Cerebellar nuclear complex (tissue), 1 donor: Measurements from ENCODE around the gene SUN2.

Source experiments
- DNase-seq, 2 experiments: peaks; one replicate each; lab custom pipeline; 2025; lab: John Stamatoyannopoulos, UW

SUN2 gene

DNA sequence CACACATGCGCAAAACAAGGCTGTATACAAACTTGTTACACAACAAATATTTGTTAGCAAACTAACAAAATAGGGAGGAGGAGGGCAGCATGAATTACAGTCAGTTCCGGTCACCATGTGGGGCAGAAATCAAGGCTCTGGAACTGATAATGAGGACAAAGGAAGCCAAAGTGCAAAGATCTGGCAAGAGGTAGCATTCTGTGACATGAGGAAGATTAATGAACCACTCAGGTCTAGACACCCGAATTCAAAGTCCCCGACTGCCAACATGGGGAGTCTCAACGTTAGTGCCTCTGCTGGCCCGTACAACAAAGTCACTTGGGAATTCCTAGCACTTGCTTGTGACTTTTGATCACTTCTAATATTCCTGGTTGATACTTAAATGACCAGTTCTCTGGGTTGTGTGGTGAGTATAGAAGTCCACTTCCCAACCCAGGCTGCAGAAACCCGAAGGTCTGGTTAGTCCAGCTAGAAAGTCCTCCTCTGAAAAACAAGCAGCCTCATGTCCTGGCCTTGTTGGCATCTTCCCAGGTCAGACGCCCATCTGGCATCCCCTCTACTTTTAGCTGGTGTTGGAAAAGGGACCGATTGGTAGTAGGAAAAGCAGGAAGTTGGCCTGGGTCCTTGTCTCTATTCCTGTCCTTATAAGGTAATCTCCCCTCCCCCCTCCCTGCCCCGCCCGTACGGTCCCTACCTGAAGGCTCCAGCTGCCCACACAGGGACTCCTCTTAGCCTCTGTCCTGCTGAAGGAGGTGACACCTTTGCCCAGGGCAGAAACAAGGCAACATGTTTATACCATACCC is 1.6 kb downstream of the SUN2 start:
- DNase-seq = peak in 1 of 2 experiments; percentile 51

DNA sequence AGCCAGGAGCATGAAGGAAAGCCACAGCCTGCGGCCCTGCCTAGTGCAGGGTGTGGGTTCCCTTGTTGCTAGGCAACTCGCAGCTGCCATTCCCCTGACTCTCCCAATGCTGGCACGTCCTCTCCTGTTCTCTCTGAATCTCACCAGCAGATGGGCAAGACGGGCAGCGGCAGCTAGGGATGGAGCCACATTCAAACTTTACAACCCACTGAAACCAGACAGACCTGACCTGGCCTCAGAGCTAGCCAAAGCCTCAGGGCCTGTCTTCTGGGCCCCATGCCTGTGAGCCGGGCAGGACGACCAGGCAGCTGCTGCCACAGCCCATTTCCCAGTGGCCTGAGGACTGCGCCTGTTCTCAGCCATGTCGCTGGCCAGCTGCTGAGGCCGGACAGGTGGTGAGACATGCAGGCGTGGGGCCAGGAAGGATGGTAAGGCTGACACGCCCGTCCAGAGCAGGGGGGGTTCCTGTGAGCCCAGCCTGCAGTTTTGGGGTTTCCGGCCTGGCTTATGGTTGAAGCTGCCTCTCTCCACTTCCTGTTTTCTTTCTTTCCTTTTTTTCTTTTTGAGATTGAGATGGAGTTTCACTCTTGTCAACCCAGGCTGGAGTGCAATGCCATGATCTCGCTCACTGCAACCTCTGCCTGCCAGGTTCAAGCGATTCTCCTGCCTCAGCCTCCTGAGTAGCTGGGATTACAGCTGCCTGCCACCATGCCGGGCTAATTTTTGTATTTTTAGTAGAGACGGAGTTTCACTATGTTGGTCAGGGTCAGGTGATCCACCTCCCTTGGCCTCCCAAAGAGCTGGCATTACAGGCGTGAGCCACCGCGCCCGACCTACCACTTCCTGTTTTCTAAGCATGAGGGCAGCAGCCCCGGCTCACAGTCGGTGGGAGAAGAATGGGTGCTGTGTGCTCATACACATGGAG is 4.1 kb downstream of the SUN2 start:
- DNase-seq = no peak

- DNase-seq = no peak
These were observed 4.8 kb downstream of the SUN2 start for GRCh38 chr22:38751066-38751421.

- DNase-seq = no peak
These were observed 5.2 kb downstream of the SUN2 start for GRCh38 chr22:38750638-38751037.

DNA sequence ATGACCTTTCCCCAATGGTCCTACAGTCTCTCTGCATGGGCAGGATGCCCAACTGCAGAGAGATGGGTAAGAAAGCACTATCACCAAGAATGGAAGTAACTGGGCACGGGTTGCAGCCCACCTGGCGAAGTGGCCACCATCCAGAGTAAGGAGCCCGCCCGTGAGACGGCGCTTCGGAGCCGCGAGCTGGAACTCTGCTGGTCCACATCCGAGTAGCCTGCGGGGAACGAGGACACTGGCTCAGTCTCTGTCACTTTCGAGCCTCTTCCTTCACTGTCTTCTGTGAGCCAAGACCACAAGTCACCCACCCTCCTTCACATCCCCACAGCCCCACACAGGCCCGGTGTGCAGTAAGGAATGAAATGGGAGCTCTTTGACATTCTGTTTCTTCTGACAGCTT is 5.7 kb downstream of the SUN2 start:
- no peak for DNase-seq

DNA sequence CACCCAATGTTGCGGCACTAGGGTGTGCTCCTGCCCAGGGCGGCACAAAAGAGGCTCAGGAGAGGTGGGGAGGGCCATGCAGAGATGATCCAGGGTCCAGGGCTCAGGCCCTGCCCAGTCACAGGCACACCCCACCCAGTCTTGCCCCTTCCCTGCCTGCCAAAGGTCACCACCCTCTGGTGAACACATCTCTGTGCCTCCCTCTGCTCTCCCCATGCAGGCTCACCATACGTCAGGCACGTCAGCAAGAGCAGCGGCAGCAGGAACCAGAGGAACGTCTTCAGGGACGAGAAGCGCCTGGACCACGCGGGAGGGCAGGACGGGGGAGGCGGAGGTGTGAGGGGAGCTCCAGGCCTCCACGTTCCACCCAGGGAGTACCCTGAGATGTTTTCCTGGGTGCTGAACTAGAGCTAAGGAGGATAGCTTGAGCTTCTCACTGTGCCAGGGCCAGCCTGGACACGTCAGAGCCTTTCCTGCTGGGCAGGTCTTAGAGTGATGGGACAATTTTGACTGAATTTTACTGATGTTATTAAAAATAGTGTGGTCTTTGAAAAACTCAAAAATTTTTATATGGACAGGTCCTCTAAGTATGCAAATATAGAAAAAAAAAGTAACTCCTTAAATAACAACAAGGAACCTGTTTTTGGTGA is 7.2 kb downstream of the SUN2 start:
- DNase-seq = no peak

GRCh38 chr22:38745676-38746460 is 9.9 kb downstream of the SUN2 start:
- no peak for DNase-seq

- DNase-seq = no peak
These were observed 10.8 kb downstream of the SUN2 start for GRCh38 chr22:38744981-38745380.

DNA sequence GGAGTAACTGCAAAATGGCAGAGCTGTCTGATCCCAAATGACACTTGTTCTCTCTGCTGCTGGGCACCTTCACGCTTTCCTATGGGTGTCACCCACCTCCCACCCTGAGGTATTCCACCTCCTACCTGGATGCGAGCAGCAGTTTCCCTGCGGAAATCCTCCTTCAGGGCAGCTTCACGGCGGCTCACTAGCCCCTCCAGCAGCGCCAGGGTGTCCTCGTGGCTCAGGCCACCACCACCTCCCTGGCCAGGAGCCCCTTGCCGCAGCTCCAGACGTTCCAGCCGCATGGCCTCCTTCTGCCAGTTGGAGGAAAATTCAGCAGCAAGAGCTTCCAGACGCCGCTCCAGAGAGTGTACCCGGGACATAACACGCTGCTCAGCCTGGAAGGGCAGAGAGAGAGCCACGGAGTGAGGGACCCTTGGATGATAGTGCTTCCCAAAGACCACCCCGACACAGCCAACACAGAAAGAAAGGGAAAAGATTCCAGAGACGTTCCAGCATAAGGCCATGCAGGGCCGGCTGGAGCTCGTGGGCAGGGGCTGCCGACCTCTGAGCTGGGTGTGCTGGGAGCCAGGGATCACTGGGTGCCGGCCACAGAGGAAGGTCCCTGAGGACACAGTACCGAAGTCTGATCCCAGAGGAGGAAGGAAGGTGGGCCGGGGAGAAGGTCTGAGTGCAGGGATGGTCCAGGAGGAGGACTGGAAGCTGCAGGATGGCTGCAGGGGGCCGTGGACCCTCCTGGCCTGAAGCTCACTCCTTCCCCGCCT is 13.4 kb downstream of the SUN2 start:
- DNase-seq = no peak

DNA sequence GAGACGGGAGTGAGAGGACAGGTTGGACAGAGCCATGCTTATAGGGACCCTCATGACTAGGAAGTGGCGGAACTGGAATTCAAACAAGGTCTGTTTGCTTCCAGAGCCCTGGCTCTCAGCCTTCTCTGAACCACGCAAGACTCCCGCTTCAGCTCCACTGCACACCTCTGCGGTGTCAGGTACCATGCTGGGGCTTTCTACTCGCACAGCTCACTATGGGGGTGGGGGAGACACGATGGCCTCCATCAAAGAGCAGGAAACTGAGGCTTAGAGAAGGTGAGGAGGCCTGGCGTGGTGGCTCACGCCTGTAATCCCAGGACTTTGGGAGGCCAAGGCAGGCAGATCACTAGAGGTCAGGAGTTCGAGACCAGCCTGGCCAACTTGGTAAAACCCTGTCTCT is 14.2 kb downstream of the SUN2 start:
- no peak for DNase-seq

DNA sequence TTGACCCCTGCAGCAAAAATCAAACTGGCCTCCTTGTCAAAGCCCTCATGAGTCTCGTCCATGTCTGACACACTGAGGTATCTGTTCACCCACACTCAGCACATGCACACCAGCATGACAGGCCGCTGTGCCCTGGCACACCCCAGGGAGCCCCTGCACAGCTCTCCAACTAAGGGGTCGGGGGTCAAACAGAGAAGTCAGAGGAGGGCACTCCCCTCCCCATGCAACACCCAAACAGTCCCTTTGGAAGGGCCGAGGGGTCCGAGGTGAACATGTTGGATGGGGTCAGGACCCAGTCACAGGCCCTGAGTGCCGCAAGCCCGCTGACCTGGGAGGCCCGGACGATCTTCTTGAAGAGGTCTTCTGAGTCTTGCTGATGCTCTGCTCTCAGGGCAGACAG is 14.6 kb downstream of the SUN2 start:
- no peak for DNase-seq

DNA sequence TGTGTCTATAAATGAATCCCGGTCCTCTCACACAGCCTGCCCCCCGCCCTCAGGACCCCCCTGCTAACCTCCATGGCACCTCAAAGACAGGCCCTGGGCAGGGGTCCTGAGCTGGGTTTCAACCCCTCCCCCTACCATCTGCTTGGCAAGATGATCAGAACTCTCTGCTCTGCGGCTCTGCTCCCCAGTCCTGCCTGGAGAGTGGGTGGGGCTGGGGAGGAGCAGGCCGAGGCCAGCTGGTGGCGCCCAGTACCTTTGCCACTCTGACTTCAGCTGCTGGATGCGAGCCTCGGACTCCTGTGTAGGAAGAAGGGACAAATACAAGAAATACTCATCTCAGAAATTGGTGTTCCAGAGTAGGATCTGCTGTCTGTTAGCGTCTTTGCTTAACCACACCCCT is 15.0 kb downstream of the SUN2 start:
- no peak for DNase-seq

GRCh38 chr22:38740116-38740723 is 15.6 kb downstream of the SUN2 start:
- DNase-seq = no peak

- DNase-seq = no peak
These were observed 16.3 kb downstream of the SUN2 start for GRCh38 chr22:38739300-38740055.

- DNase-seq = no peak
These were observed 17.2 kb downstream of the SUN2 start for GRCh38 chr22:38738475-38739070.

DNA sequence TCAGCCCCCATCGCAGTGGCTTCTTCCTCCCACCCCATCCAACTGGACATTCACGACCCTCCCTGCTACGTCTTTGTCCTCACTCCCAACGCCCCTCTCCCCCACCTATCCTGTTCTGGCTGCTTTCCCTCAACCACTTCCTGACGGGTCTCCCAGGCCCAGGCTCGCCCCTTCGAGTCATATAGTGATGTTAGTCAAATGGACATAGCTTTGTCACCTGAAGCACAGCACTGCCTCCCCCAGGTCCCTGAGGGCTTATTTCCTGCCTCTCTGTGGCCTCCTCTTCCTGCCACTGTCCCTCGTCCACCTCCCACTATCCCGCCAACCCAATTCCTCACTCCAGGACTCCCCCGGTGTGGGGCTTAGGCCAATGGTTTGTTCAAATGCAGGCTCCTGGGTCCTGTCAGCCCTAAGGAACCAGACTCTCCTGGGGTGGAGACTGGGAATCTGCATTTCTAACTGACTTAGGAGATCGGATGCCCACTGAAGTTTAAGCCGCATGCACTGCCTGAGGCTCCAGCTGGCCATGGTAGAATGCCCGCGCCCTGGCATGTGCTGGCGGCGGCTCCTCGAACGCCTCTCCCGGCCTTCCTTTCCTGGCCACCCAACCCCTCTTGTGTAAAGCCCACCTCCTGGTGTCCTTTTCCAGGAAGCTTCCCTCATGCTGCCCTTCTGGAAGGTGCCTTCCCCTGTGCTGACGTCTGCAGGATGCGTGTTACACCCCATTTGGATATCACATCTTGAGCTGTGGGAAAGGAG is 18.3 kb downstream of the SUN2 start:
- DNase-seq = no peak

- no peak for DNase-seq
These were observed 19.6 kb downstream of the SUN2 start for GRCh38 chr22:38736257-38736570.

- DNase-seq = no peak
These were observed 20.1 kb downstream of the SUN2 start for GRCh38 chr22:38735465-38736256.
